ENCODE data around the gene ELP2.

Gene ELP2

DNA sequence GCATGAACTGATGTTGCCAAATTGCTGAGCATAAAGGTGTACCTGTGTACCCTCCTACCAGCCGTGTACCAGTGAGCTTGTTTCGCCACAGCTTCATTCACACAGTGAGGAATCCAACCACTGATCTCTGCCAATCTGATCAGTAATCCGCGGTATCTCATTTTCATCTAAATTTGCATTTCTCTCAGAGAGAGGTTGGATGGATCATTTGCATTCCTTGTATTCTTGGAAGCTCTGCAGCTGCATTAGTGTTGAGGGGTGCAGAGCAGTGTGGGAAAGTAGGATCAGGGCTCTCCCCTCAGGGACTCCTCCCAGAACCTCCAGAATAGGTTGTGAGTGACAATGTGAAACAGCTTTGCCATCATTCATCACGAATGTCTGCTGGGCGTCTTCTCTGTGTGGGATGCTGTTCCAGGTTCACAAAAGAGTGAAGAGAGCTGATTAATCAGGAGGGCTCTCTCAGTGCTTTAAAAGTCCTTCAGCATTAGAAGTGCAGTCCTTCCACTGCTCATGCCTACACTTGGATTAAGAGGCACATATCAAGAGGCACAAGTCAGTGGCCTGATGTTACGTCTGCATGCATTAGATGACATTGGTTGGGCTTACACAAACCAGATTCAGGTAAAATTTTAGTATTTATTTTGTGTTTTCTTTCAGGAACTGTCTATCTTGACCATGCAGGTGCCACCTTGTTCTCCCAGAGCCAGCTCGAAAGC lies 65.1 kb downstream of the ELP2 start:
- TF ChIP-seq, protein P1, sequence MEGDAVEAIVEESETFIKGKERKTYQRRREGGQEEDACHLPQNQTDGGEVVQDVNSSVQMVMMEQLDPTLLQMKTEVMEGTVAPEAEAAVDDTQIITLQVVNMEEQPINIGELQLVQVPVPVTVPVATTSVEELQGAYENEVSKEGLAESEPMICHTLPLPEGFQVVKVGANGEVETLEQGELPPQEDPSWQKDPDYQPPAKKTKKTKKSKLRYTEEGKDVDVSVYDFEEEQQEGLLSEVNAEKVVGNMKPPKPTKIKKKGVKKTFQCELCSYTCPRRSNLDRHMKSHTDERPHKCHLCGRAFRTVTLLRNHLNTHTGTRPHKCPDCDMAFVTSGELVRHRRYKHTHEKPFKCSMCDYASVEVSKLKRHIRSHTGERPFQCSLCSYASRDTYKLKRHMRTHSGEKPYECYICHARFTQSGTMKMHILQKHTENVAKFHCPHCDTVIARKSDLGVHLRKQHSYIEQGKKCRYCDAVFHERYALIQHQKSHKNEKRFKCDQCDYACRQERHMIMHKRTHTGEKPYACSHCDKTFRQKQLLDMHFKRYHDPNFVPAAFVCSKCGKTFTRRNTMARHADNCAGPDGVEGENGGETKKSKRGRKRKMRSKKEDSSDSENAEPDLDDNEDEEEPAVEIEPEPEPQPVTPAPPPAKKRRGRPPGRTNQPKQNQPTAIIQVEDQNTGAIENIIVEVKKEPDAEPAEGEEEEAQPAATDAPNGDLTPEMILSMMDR (conservative IDR thresholded peaks at IDR 0.05; ENCODE audit: low read depth, low read length), result no peak
- DNase-seq (ENCODE audit: low read depth), result no peak
- no peak overlapping the region for H3K4me3 ChIP-seq (ENCODE audit: low read depth, low read length)

DNA sequence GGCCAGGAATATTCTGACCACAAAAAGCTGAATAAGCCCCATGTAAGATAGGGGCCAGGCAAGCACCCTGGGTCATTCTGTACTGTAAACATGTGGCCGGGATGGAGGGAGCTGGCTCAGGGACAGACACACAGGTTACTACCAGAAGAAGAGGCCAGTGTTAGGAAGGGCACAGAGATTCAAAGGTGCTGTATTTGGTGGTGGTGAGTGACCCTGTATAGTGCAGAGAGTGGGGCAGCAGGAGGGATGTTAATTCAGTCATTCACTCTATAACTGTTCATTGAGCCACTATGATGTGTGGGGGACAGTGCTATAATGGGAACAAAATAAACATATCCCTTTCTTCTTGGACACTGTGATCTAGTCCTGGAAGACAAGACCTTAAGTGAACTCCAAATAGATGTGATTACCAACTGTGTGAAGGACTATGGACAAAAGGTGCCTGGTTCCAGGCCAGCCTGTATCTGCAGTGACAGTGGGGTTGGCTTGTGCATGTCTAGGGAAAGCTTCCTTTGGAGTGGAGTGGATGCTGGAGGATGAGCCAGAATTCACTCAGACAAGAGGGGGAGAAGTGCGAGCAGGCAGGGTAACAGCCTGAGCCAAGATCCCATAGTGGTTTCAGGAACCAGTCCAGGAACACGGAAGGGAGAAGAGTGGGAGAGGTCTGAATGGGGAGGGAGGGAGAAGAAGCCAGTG lies 65.9 kb downstream of the ELP2 start:
- H3K4me3 ChIP-seq (ENCODE audit: low read depth, low read length), result no peak overlapping the region
- TF ChIP-seq, protein P1 (conservative IDR thresholded peaks at IDR 0.05; ENCODE audit: low read depth, low read length), result no peak
- DNase-seq (ENCODE audit: low read depth), result no peak

DNA sequence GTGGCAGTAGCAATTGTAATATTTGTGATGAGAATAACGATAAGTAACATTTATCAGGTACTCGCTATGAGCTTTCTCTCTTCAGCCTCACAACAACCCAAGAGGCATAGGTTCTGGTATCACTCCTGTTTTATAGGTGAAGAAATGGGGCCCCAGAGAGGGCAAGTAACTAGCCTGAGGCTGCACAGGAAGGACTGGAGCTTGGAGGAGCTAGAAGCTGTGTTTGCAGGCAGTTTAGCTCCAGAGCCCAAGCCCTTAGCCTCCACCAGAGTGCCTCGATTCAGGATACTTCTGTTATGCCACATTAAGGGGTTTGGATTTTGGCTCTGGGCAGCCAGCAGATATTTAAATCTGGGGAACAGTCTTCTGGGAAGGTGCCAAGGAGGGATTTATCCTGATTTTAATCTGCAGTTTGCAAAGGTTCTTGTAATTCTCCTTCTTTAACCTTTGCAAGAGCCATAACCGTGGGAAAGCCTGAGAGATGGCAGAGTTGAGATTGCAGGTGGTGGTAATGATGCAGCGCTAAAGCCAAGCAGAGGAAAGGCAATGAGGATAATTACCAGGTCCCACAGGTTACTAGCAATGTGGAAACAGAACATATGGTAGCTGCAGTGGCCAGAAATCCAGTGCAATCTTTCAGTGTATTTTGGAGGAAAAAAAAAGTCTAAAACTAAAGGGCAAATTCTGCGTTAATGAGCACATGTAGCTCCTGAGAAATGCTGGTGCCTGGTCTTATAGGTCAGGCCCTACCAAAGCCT lies 66.7 kb downstream of the ELP2 start:
- TF ChIP-seq, protein P1 (conservative IDR thresholded peaks at IDR 0.05; ENCODE audit: low read depth, low read length), result no peak
- no peak overlapping the region for H3K4me3 ChIP-seq (ENCODE audit: low read depth, low read length)
- no peak for DNase-seq (ENCODE audit: low read depth)

DNA sequence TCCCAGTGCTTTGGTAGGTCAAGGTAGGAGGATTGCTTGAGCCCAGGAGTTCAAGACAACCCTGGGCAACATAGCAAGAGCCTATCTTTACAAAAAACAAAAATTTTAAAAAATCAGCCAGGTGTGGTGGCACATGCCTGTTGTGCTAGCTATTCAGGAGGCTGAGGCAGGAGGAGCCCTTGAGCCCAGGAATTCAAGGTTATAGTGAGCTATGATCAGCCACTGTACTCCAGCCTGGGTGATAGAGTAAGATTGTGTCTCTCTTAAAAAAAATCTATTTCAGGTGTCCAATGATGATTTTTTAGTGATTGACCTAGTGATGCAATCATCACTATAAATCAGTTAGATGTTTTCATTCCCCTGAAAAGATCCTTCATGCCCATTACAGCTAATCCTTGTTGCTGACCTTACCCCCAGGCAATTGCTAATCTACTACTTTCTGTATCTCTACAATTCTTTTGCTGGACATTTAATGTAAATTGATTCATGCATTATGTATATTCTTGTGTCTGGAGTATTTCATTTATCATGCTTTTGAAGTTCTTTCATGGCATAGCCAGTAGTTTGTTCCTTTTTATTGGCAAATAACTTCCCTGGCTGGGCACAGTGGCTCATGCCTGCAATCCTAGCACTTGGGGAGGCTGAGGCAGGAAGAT lies 67.9 kb downstream of the ELP2 start:
- no peak for DNase-seq (ENCODE audit: low read depth)
- H3K4me3 ChIP-seq (ENCODE audit: low read depth, low read length), result no peak overlapping the region
- TF ChIP-seq, protein P1 (conservative IDR thresholded peaks at IDR 0.05; ENCODE audit: low read depth, low read length), result no peak

DNA sequence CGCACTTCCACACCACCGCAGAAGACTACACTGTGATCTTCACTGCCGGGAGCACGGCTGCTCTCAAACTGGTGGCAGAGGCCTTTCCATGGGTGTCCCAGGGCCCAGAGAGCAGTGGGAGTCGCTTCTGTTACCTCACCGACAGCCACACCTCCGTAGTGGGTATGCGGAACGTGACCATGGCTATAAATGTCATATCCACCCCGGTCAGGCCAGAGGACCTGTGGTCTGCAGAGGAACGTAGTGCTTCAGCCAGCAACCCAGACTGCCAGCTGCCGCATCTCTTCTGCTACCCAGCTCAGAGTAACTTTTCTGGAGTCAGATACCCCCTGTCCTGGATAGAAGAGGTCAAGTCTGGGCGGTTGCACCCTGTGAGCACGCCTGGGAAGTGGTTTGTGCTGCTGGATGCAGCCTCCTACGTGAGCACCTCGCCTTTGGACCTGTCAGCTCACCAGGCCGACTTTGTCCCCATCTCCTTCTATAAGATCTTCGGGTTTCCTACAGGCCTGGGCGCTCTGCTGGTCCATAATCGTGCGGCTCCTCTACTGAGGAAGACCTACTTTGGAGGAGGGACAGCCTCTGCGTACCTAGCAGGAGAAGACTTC lies 70.1 kb downstream of the ELP2 start:
- TF ChIP-seq, protein P1 (conservative IDR thresholded peaks at IDR 0.05; ENCODE audit: low read depth, low read length), result no peak
- H3K4me3 ChIP-seq (ENCODE audit: low read depth, low read length), result no peak overlapping the region
- no peak for DNase-seq (ENCODE audit: low read depth)

DNA sequence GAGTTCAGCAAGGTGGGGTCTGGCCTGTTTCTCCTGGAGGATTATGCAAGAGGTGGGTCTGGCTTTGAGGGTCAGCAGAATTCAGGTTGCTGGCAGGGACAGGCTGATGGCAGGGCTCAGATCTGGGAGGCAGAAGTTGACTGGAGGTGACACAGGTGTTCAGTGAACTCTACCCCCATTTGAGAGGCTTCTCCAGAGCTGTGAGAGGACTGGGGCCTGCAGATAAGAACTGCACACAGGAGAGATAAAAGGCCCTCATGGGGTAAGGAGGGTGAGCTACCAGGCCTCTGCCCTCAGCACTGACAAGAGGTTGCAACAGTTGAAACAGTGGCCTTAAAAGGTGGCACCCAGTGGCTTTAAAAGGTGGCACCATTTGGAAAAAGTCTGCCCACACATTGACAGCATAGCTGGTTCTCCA lies 70.7 kb downstream of the ELP2 start:
- DNase-seq (ENCODE audit: low read depth), result no peak
- H3K4me3 ChIP-seq (ENCODE audit: low read depth, low read length), result no peak overlapping the region
- TF ChIP-seq, protein P1 (conservative IDR thresholded peaks at IDR 0.05; ENCODE audit: low read depth, low read length), result no peak

All from choroid plexus epithelial cell (primary cell).